H4 (cell line): ENCODE measurements around the gene LMNB1. TPM values are rescaled to one million over a fixed set of nuclear protein-coding genes. Genes with fewer than 3 reads are reported as not detected.
A peak's percentile ranks its signal among the peaks of the same experiment; 100 is the strongest.
"Not testable (repeated sequence)": the region's sequence is repeated elsewhere in the genome, so short reads cannot be mapped to it uniquely, and the experiment has no call there.

Experiments used
- DNase-seq: peaks from one replicate; pipeline ENCODE4 v3.0.0-alpha.2; 2015; ENCODE audit warnings: low spot score
- total RNA-seq: library from RNA; depleted of rRNA; stranded (reverse); fragments of >200 nt; shearing (Covaris generic); gene quantifications from 2 replicates; pipeline ENCODE4 v1.2.3, GENCODE V29; 2014; rRNA removed

LMNB1 gene, protein sequence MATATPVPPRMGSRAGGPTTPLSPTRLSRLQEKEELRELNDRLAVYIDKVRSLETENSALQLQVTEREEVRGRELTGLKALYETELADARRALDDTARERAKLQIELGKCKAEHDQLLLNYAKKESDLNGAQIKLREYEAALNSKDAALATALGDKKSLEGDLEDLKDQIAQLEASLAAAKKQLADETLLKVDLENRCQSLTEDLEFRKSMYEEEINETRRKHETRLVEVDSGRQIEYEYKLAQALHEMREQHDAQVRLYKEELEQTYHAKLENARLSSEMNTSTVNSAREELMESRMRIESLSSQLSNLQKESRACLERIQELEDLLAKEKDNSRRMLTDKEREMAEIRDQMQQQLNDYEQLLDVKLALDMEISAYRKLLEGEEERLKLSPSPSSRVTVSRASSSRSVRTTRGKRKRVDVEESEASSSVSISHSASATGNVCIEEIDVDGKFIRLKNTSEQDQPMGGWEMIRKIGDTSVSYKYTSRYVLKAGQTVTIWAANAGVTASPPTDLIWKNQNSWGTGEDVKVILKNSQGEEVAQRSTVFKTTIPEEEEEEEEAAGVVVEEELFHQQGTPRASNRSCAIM
- total RNA-seq, result 138 and 151 TPM in 2 replicates

DNA sequence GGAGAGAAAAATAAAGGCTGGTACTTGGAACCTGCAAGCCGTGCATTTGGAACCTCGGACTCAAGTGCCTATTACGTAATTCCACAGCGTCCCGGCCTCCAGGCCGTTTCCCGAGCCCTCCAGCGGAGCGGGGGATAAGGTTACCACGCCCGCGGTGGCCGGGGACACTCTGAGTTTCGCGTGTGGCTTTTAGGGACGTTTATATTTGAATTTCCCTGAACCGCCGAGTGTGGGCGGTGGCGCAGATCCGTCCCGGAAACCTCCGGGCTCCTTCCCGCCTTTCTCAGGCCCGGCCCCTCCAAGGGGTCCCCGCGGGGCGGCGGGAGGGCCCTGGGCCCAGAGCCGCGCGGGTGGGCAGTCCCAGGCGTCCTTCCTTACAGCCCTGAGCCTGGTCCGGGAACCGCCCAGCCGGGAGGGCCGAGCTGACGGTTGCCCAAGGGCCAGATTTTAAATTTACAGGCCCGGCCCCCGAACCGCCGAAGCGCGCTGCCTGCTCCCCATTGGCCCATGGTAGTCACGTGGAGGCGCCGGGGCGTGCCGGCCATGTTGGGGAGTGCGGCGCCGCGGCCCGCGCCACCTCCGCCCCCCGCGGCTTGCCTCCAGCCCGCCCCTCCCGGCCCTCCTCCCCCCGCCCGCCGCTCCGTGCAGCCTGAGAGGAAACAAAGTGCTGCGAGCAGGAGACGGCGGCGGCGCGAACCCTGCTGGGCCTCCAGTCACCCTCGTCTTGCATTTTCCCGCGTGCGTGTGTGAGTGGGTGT, at the start of gene LMNB1:
Gene LMNB1 (plus strand): TSS at position 638 of the 758 bp plus-strand sequence. CDS start 373 bp downstream, outside the sequence.
- DNase-seq, result peak; percentile 96

DNA sequence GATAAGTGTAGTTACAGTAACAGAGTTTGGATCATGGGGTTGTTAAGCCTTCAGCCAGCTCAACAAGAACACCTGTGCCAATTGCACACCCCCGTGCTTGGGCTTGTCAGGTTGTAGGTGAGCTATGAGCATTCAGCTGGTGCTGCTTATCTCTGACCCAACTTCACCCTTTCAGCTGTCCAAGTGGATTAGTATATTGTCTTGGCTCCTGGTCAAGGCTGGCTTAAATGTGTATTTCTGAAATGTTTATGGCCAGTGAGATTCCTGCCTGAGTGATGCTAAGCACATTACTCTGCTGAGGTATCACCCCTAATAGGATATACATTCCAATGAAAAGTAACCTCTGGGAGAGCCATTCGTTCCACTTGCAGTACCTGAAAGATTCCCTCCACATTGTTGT, 44.2 kb upstream of the LMNB1 start:
- DNase-seq, result no peak

DNA sequence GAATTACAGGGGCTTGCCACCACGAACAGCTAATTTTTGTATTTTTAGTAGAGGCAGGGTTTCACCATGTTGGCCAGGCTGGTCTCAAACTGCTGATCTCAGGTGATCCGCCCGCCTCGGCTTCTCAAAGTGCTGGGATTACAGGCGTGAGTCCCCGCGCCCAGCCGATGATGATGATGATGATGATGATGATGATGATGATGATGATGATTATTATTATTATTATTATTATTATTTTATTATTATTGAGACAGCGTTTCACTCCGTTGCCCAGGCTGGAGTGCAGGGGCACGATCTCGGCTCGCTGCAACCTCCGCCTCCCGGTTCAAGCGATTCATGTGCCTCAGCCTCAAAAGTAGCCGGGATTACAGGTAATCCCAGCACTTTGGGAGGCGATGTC, 42.4 kb upstream of the LMNB1 start:
- DNase-seq, result not testable (repeated sequence)

DNA sequence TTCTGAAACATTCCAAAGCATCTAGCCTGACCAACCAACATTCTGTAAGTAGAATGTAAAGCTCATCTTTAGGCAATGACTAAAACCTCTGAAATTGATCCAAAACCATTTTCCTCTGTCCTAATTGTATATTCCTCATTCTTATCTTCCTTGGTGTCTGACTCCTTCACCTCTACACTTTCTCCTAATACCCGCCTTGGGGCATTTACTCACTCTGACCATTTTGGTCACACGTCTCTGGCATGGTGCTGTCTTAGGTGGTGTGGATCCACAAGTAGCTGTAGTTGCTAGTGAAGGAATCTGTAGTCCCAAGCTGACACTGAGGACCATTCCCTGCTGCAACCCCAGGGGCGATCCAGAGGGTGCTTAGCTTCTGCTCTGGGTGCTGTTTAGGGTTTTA, 40.8 kb upstream of the LMNB1 start:
- DNase-seq, result no peak

DNA sequence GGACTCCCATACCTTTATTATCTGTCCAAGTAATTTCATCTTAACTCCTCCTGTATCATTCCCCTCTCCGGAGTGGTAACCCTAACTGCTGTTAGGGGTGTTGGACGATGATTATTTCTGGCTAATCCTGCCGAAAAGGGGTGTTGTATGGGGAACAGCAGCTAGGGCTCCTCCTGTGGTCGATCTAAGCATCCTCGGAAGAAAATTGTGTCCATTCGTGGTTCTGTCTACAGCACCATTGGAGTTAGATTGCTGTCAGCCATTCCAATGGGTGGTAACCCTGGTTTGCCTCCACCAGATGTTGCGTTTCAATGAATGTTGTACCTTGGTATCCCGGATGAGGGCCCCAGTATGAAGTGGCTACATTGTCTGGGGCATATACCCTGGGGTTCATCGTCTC, 35.6 kb upstream of the LMNB1 start:
- no peak for DNase-seq

GRCh38 chr5:126742425-126742824, 34.5 kb upstream of the LMNB1 start:
- no peak for DNase-seq

GRCh38 chr5:126744836-126745235, 32.1 kb upstream of the LMNB1 start:
- no peak for DNase-seq

DNA sequence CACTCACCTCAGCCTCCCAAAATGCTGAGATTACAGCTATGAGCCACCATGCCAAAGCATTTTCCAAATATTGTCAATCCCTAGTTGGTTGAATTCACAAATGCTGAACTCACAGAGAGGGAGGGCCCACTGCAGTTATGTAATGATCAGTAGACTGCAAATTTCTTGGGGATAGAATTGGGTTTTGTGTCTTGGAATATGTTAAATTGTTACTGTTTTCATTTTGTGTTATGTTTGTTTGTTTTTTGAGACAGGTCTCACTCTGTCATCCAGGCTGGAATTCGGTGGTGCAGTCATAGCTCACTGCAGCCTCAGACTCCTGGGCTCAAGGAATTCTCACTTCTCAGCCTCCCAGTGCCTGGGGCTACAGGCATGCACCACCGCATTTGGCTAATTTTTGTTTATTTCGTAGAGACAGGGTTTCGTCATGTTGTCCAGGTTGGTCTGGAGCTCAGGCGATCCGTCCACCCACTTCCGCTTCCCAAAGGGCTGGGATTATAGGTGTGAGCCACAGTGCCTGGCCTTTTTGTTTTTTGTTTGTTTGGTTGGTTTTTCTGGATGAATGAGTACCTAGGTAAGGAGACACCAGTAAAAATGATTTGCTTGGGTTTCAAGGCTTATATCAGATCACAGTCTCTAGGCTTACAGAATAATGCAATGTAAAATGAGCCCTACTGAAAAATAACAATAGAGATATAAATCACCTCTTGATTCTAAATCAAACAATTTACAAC, 31.5 kb upstream of the LMNB1 start:
- DNase-seq, result peak; percentile 88

DNA sequence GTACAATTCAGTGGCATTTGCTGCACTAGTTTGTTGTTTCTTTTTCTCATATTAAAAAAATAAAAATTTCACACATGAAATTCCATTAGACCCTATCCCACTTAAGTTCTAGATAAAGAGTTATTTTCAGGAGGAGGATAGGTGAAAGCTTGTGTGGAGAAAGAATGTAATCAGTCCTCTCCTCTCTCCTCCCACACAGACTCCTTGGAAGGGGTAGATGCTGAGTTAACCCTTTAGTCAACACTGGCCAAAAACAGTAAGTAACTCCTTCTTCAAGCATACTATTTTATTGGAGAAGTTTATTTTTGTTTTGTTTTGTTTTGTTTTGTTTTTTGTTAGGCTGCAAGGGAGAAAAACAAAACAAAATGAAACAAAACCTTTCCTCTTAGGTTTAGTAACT, 30.6 kb upstream of the LMNB1 start:
- DNase-seq, result no peak

DNA sequence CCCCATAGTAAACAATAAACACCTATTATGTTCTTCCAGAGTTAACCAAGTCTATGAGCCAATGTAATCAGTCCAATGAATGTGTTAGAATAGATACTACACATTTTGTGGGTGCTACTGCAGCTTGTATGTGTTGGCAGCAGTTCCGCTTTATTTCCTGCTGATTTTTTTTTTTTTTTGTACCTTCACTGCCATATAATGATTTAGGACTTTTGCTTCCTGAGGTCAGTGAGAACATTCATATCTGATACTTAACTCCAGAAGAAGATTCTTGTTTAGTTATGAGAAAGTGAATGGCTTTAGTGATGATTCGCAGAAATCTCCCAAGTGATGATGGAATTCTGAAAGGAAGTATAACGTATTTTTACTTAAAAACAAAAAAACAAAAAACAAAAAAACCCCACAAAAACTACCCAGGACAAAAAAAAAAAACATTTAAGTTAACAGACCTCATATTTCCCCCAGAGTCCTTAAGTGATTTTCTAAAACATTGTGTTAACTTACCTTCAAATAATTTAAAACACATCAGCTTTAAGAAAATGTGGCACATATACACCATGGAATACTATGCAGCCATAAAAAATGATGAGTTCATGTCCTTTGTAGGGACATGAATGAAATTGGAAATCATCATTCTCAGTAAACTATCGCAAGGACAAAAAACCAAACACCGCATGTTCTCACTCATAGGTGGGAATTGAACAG, 24.7 kb upstream of the LMNB1 start:
- DNase-seq, result no peak

DNA sequence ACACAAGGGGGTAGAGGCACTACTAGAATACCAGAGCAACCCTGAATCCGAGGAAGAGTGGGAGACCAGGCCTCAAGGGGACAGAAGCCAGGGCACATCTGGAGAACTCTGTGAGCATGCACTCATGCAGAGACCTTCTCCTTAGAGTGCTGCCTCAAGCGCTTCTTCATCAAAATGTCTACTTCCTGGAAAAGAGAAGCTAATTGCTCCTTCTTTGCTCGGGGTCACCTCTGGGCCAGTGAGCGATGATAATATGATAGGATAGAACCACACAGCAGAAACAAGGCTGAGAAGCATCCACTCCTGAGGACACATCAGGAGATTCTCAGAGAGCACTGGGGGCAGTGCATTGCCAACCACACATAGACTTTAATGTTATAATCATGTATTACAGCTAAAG, 23.7 kb upstream of the LMNB1 start:
- DNase-seq, result no peak

- DNase-seq, result no peak
These were observed 22.3 kb upstream of the LMNB1 start for GRCh38 chr5:126754609-126755008.

DNA sequence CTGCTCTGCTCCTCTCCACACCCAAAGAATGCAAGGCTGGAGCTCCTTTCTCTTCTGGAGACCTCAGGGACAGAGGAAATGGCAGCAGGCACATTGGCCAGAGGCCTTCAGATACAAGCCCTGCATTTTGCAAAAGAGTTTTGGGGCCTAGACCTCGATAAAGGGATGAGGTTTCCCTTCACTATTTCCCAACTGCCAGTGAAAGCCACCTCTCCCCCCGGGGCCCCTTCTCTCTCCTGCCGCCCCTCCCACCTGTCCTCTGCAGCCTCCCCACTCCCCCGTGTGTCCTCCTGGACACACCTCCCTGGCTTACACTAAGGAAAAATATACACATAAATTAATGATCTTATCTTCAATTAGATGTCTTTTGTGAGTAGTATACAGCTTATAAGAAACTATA, 21.3 kb upstream of the LMNB1 start:
- DNase-seq, result no peak

- no peak for DNase-seq
These were observed 19.1 kb upstream of the LMNB1 start for GRCh38 chr5:126757713-126758357.

- DNase-seq, result no peak
These were observed 13.6 kb upstream of the LMNB1 start for GRCh38 chr5:126763371-126763770.

DNA sequence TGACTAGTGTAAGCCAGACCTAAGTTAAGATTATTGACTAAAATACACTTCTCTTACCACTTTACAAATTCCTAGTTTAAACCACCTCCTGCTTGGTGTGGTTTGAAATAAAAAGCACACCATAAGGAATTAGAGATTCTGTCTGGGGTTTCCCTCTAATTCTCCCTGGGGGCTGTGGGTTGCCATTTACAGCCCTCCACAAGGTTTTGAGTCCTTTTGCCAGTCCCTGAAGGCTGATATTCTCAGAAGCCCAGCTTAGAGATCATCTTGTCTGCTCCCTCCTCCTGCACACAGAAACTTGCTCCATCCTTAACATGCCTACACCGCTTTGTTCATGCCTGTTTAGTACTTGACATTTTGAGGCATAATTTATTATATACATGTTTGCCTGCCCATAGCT, 7.2 kb upstream of the LMNB1 start:
- DNase-seq, result no peak

DNA sequence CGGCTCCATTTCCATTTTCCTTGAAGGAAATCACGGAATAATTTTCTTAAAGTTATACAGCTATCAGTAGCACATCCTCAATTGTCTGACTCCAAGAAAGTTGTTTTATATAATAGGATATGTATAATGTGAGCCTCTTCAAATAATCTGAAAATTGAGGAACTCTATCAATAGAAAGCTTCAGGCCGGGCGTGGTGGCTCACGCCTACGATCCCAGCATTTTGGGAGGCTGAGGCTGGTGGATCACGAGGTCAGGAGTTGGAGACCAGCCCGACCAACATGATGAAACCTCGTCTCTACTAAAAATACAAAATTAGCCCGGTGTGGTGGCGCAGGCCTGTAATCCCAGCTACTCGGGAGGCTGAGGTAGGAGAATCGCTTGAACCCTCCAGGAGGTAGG, 3.4 kb upstream of the LMNB1 start:
- not testable (repeated sequence) for DNase-seq

DNA sequence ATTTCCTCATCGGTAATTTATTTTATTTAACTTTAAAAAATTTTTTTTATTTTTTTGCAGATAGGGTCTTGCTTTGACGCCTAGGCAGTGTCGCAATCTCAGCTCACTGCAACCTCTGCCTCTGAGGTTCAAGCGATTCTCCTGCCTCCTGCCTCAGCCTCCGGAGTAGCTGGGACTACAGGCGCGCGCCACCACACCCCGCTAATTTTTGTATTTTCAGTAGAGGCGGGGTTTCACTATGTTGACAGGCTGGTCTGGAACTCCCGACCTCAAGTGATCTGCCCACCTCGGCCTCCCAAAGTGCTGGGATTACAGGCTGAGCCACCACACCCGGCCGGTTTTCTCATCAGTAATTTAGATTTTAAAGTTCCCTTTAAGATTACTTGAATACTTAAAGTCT, 2.3 kb upstream of the LMNB1 start:
- not testable (repeated sequence) for DNase-seq

DNA sequence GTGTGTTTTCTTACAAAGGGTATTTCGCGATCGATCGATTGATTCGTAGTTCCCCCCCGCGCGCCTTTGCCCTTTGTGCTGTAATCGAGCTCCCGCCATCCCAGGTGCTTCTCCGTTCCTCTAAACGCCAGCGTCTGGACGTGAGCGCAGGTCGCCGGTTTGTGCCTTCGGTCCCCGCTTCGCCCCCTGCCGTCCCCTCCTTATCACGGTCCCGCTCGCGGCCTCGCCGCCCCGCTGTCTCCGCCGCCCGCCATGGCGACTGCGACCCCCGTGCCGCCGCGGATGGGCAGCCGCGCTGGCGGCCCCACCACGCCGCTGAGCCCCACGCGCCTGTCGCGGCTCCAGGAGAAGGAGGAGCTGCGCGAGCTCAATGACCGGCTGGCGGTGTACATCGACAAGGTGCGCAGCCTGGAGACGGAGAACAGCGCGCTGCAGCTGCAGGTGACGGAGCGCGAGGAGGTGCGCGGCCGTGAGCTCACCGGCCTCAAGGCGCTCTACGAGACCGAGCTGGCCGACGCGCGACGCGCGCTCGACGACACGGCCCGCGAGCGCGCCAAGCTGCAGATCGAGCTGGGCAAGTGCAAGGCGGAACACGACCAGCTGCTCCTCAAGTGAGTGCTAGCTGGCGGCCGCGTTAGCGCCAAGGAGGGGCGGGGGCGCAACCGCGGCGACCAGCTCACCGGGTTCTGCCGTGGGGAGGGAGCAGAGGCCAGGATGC, 480 bp downstream of the LMNB1 start:
- DNase-seq, result peak; percentile 55
